ENCODE results near the gene CELSR1.

DNA sequence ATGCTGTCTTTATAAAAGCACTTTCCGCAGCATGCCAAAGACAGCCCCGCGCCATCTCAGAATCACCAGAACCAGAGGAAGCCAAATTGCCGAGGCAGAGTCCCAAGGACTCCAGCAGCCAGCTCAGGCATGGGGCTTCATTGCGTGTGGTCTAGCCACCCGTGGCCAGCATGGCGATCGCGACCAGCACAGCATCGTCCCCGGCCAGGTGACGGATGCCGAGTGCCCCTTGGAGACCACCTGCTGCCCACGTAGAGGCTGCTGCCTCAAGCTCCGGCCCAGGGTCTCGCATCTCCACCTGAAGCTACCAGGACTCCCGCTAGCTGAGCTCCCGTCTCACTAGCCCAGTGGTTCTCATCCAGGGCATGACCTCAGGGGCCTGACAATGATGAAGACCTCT lies 109.2 kb downstream of the CELSR1 start:
- TF ChIP-seq POLR2A (IDR thresholded peaks at IDR 0.05) = no peak
- TF ChIP-seq, protein P1, sequence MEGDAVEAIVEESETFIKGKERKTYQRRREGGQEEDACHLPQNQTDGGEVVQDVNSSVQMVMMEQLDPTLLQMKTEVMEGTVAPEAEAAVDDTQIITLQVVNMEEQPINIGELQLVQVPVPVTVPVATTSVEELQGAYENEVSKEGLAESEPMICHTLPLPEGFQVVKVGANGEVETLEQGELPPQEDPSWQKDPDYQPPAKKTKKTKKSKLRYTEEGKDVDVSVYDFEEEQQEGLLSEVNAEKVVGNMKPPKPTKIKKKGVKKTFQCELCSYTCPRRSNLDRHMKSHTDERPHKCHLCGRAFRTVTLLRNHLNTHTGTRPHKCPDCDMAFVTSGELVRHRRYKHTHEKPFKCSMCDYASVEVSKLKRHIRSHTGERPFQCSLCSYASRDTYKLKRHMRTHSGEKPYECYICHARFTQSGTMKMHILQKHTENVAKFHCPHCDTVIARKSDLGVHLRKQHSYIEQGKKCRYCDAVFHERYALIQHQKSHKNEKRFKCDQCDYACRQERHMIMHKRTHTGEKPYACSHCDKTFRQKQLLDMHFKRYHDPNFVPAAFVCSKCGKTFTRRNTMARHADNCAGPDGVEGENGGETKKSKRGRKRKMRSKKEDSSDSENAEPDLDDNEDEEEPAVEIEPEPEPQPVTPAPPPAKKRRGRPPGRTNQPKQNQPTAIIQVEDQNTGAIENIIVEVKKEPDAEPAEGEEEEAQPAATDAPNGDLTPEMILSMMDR (IDR thresholded peaks at IDR 0.05) = no peak
- no peak for TF ChIP-seq POLR2AphosphoS5 (IDR thresholded peaks at IDR 0.05; ENCODE audit: insufficient read depth in 1 of 2, low read depth in 1 of 2)

Measured in vagina (tissue), 2 donors.